Measurements from ENCODE around the gene MRTFA.

DNA sequence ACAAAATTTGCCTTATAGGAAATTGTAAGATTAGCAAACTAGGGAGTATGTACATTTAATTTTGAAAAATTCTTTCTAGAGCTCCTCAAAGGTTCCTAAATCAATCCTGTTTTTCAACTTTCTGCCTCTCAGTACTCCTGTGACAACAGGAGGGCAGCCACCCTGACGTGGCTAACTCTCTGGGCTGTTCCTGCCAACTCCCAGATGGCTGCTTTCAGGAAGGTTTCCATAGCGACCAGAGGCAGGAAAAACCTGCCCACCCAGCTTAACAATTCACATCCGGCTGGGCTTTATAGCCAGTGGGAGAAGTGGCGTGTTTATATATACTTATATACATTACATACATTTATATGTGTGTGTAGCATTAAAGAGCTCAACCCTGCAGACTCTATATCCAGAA lies 239.6 kb downstream of the MRTFA start:
- TF ChIP-seq, protein P1, sequence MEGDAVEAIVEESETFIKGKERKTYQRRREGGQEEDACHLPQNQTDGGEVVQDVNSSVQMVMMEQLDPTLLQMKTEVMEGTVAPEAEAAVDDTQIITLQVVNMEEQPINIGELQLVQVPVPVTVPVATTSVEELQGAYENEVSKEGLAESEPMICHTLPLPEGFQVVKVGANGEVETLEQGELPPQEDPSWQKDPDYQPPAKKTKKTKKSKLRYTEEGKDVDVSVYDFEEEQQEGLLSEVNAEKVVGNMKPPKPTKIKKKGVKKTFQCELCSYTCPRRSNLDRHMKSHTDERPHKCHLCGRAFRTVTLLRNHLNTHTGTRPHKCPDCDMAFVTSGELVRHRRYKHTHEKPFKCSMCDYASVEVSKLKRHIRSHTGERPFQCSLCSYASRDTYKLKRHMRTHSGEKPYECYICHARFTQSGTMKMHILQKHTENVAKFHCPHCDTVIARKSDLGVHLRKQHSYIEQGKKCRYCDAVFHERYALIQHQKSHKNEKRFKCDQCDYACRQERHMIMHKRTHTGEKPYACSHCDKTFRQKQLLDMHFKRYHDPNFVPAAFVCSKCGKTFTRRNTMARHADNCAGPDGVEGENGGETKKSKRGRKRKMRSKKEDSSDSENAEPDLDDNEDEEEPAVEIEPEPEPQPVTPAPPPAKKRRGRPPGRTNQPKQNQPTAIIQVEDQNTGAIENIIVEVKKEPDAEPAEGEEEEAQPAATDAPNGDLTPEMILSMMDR (IDR thresholded peaks at IDR 0.05), result no peak
- TF ChIP-seq POLR2A (IDR thresholded peaks at IDR 0.05), result no peak

Measured in right lobe of liver (tissue), 4 donors.